PC-3 (cell line): ENCODE results near the gene HACD4. TPM values are rescaled to one million over a fixed set of nuclear protein-coding genes. Genes with fewer than 3 reads are reported as not detected.

Experiments
- ATAC-seq: fragments of 200-7000 bp; cut with Tn5 transposase; 2 replicates; pipeline ENCODE4 v1.9.1; 2020; ENCODE audit warnings: mild to moderate bottlenecking, moderate library complexity
- BruUV-seq: library from RNA; stranded (reverse); fragments of 400-500 nt; replicated peaks from 2 replicates; lab custom pipeline; 2021; lab: Mats Ljungman, UMichigan
- CTCF ChIA-PET: fragments of 300-600 bp; sonication (Branson Sonifier 250); formaldehyde crosslinking; loops from one replicate; lab custom pipeline; 2022; ENCODE audit warnings: antibody characterized with exemption; lab: Charles Lee
- POLR2A ChIA-PET: fragments of 300-600 bp; sonication (Branson Sonifier 250); formaldehyde crosslinking; loops from one replicate; lab custom pipeline; 2022; ENCODE audit warnings: antibody characterized with exemption; ENCODE audit not compliant: unreplicated experiment; lab: Charles Lee
- DNase-seq: peaks from one replicate; pipeline ENCODE4 v3.0.0-alpha.2; 2015
- H2AFZ ChIP-seq: fragments of 300-600 bp; sonication (generic); 2 replicates; pipeline ENCODE4 v1.6.0; 2016; ENCODE audit warnings: antibody characterized with exemption, low read length
- H3F3A ChIP-seq: fragments of 300-600 bp; sonication (generic); one replicate; pipeline ENCODE4 v1.6.0; 2017; ENCODE audit warnings: antibody characterized with exemption, low read length, control low read depth, mild to moderate bottlenecking; ENCODE audit not compliant: unreplicated experiment
- H3K27ac ChIP-seq: fragments of 300-600 bp; sonication (generic); 2 replicates; pipeline ENCODE4 v1.5.1; 2016; ENCODE audit warnings: mild to moderate bottlenecking, low read length
- H3K27me3 ChIP-seq: fragments of 300-600 bp; sonication (generic); 2 replicates; pipeline ENCODE4 v1.6.1; 2016; ENCODE audit warnings: low read length, mixed read lengths
- H3K36me3 ChIP-seq: fragments of 300-600 bp; sonication (generic); 2 replicates; pipeline ENCODE4 v1.6.1; 2016; ENCODE audit warnings: low read depth, mixed run types, low read length, mixed read lengths
- H3K4me1 ChIP-seq: fragments of 300-600 bp; sonication (generic); 2 replicates; pipeline ENCODE4 v1.5.1; 2016; ENCODE audit warnings: low read length; ENCODE audit not compliant: insufficient read depth
- H3K4me2 ChIP-seq: fragments of 300-600 bp; sonication (generic); 2 replicates; pipeline ENCODE4 v1.6.0; 2016; ENCODE audit warnings: low read length
- H3K4me3 ChIP-seq: fragments of 300-600 bp; sonication (generic); 2 replicates; pipeline ENCODE4 v1.5.1; 2016; ENCODE audit warnings: mild to moderate bottlenecking, low read length, mixed read lengths
- H3K79me2 ChIP-seq: fragments of 300-600 bp; sonication (generic); 2 replicates; pipeline ENCODE4 v1.6.1; 2017; ENCODE audit warnings: low read length, mixed read lengths
- H3K9ac ChIP-seq: fragments of 300-600 bp; sonication (generic); 2 replicates; pipeline ENCODE4 v1.6.0; 2016; ENCODE audit warnings: mild to moderate bottlenecking, low read length
- H3K9me2 ChIP-seq: fragments of 300-600 bp; sonication (generic); replicated peaks from 2 replicates; pipeline ENCODE4 v1.6.1; 2016; ENCODE audit warnings: mixed run types, low read length, mixed read lengths
- H3K9me3 ChIP-seq: fragments of 300-600 bp; sonication (generic); 2 replicates; pipeline ENCODE4 v1.6.1; 2016; ENCODE audit warnings: low read length, mixed read lengths
- H4K20me1 ChIP-seq: fragments of 300-600 bp; sonication (generic); 2 replicates; pipeline ENCODE4 v1.6.1; 2016; ENCODE audit warnings: low read length, mixed read lengths
- EZH2 ChIP-seq: fragments of 300-600 bp; sonication (generic); IDR thresholded peaks from one replicate; pipeline ENCODE4 v1.6.1; 2017; ENCODE audit warnings: antibody characterized with exemption, mild to moderate bottlenecking, low read length; ENCODE audit not compliant: unreplicated experiment
- EZH2phosphoT487 ChIP-seq: fragments of 300-600 bp; sonication (generic); IDR thresholded peaks from 2 replicates; pipeline ENCODE4 v1.6.1; 2018; ENCODE audit warnings: mild to moderate bottlenecking, antibody characterized with exemption, low read length, borderline replicate concordance
- intact Hi-C: fragments of 100-400 bp; cut with micrococcal nuclease; formaldehyde crosslinking; loops from 2 replicates; pipeline ENCODE4 v1.9.0; 2023
- total RNA-seq: library from RNA; depleted of rRNA; stranded (reverse); fragments of >200 nt; gene quantifications from 2 replicates; pipeline ENCODE4 v1.2.3, GENCODE V29; 2014
- TF ChIP-seq, protein P1 (sequence below): fragments of 300-600 bp; sonication (generic); conservative IDR thresholded peaks from 2 replicates; pipeline ENCODE4 v1.5.1; 2017; ENCODE audit warnings: antibody characterized with exemption, low read depth, mild to moderate bottlenecking, low read length

HACD4 gene
- total RNA-seq, 1 experiment from 2014 or later, result not detected

DNA sequence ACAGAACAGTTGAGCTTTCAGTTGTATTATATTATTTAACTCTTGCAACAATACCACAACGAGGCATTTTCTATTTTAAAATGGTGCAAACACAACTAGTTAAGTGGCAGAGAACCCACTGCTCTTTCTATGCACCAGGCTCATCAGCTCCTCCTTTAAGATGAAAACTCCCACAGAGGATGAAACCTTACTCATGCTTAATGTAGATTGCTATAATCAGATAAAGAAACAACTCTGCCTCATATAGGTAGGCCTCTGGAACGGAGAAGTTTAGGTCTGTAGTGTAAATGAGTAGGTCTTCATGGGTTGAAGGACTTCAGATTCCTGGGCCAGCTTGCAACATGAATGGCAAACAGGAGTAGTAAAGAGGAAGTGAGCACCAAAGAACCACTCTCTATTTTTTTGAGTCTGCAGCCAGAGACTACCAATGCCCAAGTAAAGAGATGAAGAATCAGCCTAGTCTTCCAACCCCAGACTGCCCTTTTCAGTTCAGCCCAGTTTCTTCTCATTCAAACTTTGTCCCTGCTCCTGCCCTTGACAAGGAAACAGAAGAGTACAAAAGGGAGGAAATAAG lies 33.9 kb downstream of the HACD4 start:
- H3K4me3 ChIP-seq, result no peak overlapping the region
- BruUV-seq, result no TSS peak
- H3K79me2 ChIP-seq, result no peaks in the 10 kb centered on the region
- H3K4me1 ChIP-seq, result no peaks in the 10 kb centered on the region
- no peaks in the 10 kb centered on the region for H3K9me3 ChIP-seq
- H3F3A ChIP-seq, result no peaks in the 10 kb centered on the region
- H2AFZ ChIP-seq, result no peak overlapping the region
- DNase-seq (no peak), ATAC-seq (no peak)
- H3K9ac ChIP-seq, result no peak overlapping the region
- no peaks in the 10 kb centered on the region for H4K20me1 ChIP-seq
- no peaks in the 10 kb centered on the region; the same call in 1 of the 2 replicates for H3K36me3 ChIP-seq
- H3K27me3 ChIP-seq, result no peaks in the 10 kb centered on the region
- ChIA-PET POLR2A (no interaction called here), CTCF (no interaction called here)
- intact Hi-C loops, result no loop called here
- TF ChIP-seq, protein P1, sequence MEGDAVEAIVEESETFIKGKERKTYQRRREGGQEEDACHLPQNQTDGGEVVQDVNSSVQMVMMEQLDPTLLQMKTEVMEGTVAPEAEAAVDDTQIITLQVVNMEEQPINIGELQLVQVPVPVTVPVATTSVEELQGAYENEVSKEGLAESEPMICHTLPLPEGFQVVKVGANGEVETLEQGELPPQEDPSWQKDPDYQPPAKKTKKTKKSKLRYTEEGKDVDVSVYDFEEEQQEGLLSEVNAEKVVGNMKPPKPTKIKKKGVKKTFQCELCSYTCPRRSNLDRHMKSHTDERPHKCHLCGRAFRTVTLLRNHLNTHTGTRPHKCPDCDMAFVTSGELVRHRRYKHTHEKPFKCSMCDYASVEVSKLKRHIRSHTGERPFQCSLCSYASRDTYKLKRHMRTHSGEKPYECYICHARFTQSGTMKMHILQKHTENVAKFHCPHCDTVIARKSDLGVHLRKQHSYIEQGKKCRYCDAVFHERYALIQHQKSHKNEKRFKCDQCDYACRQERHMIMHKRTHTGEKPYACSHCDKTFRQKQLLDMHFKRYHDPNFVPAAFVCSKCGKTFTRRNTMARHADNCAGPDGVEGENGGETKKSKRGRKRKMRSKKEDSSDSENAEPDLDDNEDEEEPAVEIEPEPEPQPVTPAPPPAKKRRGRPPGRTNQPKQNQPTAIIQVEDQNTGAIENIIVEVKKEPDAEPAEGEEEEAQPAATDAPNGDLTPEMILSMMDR, result no peak
- TF ChIP-seq EZH2, result no peak
- no peak for TF ChIP-seq EZH2phosphoT487
- no peak overlapping the region for H3K4me2 ChIP-seq
- no peaks in the 10 kb centered on the region for H3K9me2 ChIP-seq
- no peak overlapping the region for H3K27ac ChIP-seq

DNA sequence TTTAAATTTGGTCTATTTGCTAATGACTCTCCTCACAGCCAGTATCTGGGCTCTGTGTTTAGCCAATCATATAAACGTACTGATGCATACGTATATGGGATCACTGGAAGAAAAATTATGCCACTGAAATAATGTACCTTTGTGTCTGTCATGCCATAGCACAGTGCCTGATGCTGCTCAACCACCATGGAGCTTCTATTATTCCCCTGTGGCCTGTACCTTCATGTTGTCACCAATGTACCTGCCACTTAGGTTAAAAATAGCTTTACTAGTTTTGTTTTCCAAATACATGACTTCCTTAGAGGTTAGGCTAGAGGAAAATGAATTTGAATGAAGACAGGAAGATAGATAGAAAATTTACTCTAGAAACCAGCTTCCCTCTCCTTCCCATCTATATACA lies 34.6 kb downstream of the HACD4 start:
- no TSS peak for BruUV-seq
- Histone ChIP-seq H3K27me3 (no peaks in the 10 kb centered on the region), H3K4me1 (no peaks in the 10 kb centered on the region), H3K9ac (no peak overlapping the region), H3K4me2 (no peak overlapping the region), H3K4me3 (no peak overlapping the region), H2AFZ (no peak overlapping the region), H3K9me2 (no peaks in the 10 kb centered on the region), H3K36me3 (no peaks in the 10 kb centered on the region; the same call in none of the 2 replicates), H3F3A (no peaks in the 10 kb centered on the region), H3K79me2 (no peaks in the 10 kb centered on the region), H3K9me3 (no peaks in the 10 kb centered on the region), H4K20me1 (no peaks in the 10 kb centered on the region), H3K27ac (no peak overlapping the region)
- POLR2A ChIA-PET, result no interaction called here
- CTCF ChIA-PET, result no interaction called here
- ATAC-seq, result no peak
- no peak for DNase-seq
- TF ChIP-seq EZH2phosphoT487 (no peak), EZH2 (no peak)
- TF ChIP-seq, protein P1, result no peak
- intact Hi-C loops, result no loop called here

DNA sequence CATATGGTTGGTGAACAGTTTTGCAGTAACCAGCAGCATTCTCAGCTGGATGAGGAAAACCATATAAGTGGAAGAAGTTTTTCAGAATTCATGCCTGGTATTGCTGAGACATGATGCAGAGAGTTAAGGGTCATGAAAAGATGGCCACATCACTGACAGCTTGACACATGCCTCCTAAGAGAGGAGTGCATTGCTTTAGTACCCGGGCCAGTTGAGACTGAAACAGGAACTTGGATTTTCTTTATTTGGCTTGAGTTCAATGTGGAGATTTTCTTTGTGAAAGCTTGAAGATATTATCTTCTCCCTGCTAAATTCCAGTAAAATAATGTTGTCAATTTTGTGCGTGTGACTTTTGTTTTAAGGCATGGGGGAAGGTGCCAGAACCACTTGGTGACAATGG lies 35.8 kb downstream of the HACD4 start:
- no peak for DNase-seq
- no peaks in the 10 kb centered on the region for H3K79me2 ChIP-seq
- intact Hi-C loops, result no loop called here

More for the DNA sequence above, 35.8 kb downstream of the HACD4 start:
- no TSS peak for BruUV-seq
- no peak overlapping the region for H3K9ac ChIP-seq
- no peak overlapping the region for H3K27ac ChIP-seq
- CTCF ChIA-PET, result no interaction called here
- no peaks in the 10 kb centered on the region for H4K20me1 ChIP-seq
- H3K36me3 ChIP-seq, result peaks cover 3% of the 10 kb centered on the region
- POLR2A ChIA-PET, result no interaction called here
- no peaks in the 10 kb centered on the region for H3F3A ChIP-seq
- H3K27me3 ChIP-seq, result no peaks in the 10 kb centered on the region
- TF ChIP-seq EZH2phosphoT487 (no peak), EZH2 (no peak)
- TF ChIP-seq, protein P1, result no peak
- no peaks in the 10 kb centered on the region for H3K9me2 ChIP-seq
- no peak overlapping the region for H3K4me2 ChIP-seq
- no peak overlapping the region for H3K4me3 ChIP-seq
- no peaks in the 10 kb centered on the region for H3K4me1 ChIP-seq
- no peak for ATAC-seq
- no peaks in the 10 kb centered on the region for H3K9me3 ChIP-seq
- H2AFZ ChIP-seq, result no peak overlapping the region
